H7 (cell line): ENCODE data around the gene DNAH10. TPM values are rescaled to one million over a fixed set of nuclear protein-coding genes. Genes with fewer than 3 reads are reported as not detected.

Experiments used
- DNase-seq: peaks from one replicate; pipeline ENCODE4 v3.0.0; 2012
- H3K27me3 ChIP-seq: 2 replicates; pipeline ENCODE4 v1.6.0; 2011; ENCODE audit warnings: mild to moderate bottlenecking, low read length; ENCODE audit not compliant: control insufficient read depth, insufficient read depth
- H3K36me3 ChIP-seq: replicated peaks from 2 replicates; pipeline ENCODE4 v1.5.1; 2011; ENCODE audit warnings: low read length; ENCODE audit not compliant: control insufficient read depth, insufficient read depth
- H3K4me3 ChIP-seq: 2 replicates; pipeline ENCODE4 v1.5.1; 2011; ENCODE audit warnings: low read depth, mild to moderate bottlenecking, control low read depth, low read length, moderate library complexity; ENCODE audit not compliant: insufficient read depth
- total RNA-seq: library from RNA; depleted of rRNA; stranded (reverse); fragments of >200 nt; shearing (Covaris generic); gene quantifications from 2 replicates; pipeline ENCODE4 v1.2.3, GENCODE V29; 2014

The DNAH10 gene
- total RNA-seq, 1 experiment from 2014 or later = 0.03 TPM

DNA sequence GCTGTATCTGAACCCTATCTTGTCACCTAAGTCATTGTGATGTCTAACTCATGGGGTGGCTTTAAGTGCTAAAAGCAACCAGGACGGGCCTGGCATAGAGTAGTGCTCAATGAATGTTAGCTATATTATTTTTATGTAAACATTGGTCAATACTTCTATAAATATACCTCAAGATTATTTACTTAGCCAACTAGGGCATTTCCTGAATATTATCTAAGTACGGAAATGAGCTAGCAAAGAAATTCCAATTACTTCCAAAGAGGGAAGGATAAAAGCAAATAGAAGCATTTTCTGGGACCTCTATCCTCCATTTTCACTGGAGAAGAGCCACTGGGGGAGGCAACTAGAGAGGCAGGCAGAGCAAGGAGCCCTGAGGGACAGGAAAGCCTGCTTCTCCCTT lies 189.9 kb downstream of the DNAH10 start:
- no peak for DNase-seq
- Histone ChIP-seq H3K4me3 (no peak overlapping the region), H3K27me3 (no peaks in the 10 kb centered on the region; the same call in 1 of the 2 replicates), H3K36me3 (no peaks in the 10 kb centered on the region)

DNA sequence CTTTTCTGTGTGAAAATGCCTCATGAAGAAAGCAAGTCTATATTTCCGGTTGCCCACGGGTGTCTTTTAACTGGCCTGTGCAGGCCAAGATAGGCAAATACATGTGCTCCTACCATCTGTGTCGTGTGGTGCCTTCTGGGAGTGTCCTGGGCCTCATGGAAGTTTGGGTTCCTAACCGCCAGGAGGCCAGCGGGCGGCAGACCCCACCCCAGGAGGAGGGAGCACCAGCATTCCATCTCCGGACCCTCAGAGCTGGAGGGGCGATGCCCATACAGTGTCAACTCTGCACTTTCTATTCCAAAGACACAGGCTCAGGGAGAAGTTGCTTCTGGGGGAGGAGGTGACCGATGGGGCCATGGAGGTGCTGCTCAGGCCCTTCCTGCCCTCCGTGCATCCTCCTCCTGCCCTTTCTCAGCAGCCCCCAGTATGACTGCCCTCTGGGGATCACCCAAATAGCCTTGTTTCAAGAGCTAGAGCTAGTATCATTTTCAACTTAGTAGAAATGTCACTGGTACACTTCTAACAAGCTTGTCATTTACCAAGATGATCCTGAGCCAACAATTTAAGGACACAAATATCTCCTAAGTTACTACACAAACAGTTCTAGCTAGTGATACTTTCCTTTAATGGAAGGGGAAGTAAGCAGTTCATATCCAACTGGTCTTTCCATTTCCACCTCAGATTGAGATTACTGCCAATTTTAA lies 192.7 kb downstream of the DNAH10 start:
- Histone ChIP-seq H3K27me3 (no peaks in the 10 kb centered on the region; the same call in 1 of the 2 replicates), H3K4me3 (no peak overlapping the region), H3K36me3 (no peaks in the 10 kb centered on the region)
- peak; percentile 26 for DNase-seq

DNA sequence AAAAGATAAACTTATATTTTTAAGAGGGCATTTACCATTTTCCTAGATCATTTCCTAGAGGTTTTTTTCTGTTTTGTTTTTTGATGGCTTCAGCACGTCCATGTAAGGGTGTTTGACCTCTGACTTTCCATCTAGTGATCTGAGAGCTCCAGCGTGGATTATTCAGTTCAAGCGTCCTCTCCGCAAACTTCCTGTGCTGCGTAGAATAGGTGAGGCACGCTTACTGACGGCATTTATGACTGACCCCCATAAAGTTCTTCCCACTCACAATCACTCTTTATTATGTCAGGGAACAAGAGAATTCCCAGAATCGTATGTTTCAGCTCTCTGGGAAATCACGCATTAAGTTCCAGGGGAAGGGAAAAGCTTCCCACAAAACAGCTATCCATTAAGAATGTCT lies 194.1 kb downstream of the DNAH10 start:
- no peak for DNase-seq
- H3K4me3 ChIP-seq = no peak overlapping the region
- peaks cover 6% of the 10 kb centered on the region; the same call in 1 of the 2 replicates for H3K27me3 ChIP-seq
- H3K36me3 ChIP-seq = no peaks in the 10 kb centered on the region

DNA sequence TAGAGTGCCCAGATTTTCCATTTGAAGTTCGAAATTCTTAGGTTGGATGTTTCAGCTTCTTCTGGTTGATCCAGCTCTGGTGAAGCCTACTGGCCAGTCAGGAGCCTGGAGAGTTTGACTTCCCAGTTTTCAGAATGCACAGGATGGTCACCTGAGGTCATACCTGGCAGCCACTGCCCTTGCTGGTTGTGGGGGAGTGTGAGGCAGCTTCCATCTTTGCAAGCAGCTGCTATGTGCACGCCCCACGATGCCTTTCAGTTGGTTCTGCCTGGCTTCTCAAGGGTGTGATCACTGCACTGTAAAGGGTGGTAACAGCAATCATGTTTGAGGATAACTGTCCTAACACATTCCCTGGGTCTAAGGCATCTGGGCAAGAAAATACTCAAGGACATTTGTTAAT lies 195.1 kb downstream of the DNAH10 start:
- no peak for DNase-seq
- Histone ChIP-seq H3K4me3 (no peak overlapping the region), H3K27me3 (peaks cover 13% of the 10 kb centered on the region), H3K36me3 (no peaks in the 10 kb centered on the region)

DNA sequence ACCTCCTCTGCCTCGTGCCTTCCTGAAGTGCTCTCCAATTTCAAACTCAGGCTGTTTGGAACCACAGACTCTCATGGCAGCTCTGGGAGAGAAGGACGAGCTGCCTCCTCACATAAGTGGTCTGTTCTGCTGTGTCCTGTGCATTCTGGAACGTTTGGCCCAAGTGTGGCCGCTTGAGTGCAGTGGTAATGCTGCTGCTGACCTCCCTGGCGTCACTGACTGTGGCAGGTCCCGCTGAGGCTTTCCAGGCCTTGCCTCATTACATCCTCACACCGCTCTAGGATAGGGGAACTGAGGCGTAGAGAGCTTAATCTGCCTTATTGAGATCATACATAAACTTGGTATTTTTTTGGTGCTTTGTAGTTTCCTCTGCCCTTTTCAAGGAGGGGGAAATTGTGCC lies 196.4 kb downstream of the DNAH10 start:
- DNase-seq = no peak
- Histone ChIP-seq H3K4me3 (no peak overlapping the region), H3K27me3 (peaks cover 18% of the 10 kb centered on the region), H3K36me3 (no peaks in the 10 kb centered on the region)

DNA sequence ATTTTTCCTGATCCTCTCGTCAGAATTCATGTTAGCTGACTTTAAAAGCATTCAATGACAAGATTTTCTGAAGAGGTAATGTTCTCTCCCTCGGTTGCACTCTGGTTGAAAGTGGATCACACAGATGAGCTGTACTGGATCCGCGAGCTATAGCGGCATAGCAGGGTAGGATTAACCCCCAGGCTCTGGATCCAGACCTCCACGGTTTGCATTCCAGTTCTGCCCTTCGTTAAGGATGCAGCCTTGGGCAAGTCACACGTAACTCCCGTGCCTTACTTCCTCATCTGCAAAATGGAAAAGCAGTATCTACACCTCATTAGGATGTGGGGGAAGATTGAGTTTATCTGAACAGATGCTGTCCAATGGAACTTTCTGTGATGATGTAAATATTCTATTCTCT lies 196.8 kb downstream of the DNAH10 start:
- Histone ChIP-seq H3K4me3 (no peak overlapping the region), H3K27me3 (peaks cover 20% of the 10 kb centered on the region), H3K36me3 (no peaks in the 10 kb centered on the region)
- no peak for DNase-seq

DNA sequence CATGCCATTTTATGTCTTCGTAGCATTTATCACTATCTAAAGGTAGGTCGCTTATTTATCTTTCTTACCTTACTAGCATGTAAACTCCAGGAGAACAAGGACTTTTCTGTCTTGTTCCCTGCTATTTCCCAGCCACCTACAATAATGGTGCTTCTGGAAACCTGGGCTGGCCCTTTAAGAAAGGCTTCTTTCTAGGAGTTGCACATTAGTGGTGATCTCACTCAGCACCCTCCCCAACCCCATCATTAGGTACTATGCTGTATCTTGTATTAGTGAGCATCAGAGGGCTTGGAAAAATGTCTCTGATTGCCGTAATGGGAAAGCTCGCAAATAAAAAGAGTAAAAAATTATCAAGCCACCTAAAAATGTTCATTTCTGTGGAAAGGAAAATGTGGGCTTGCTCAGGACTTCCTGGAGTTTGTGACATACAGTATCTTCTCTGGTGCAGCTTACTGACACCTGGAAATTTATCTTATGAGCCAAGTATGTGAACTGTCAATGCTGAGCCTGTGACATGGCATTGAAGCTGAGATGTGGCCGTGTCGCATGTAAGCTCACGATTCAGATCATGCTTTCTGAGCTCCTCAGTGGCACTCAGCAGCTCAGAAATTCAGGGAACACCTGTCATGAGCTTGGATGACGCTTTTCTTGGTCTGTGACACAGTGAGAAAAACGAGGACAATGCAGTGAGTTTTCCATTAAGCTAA lies 198.1 kb downstream of the DNAH10 start:
- H3K27me3 ChIP-seq = peaks cover 26% of the 10 kb centered on the region
- no peak for DNase-seq

DNA sequence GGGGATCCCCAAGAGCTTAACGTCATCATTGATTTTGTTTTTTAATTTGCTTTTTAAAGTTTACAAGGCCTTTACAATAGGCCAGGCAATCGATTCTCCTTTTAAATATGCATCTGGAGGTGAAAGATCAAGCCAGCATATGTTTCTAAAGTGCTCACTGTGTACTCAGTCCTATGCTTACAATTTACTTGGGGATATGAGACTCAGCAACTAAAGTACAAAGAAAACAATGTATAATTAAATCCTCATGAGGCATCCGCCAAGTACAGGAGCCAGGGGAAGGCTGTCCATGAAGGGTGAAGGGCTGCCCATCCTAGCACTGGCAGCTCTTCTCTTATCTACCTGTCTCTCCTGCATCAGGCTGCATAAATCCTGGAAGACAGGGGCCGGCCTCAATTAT lies 198.8 kb downstream of the DNAH10 start:
- Histone ChIP-seq H3K4me3 (no peak overlapping the region), H3K36me3 (no peaks in the 10 kb centered on the region), H3K27me3 (peaks cover 33% of the 10 kb centered on the region)
- DNase-seq = no peak

More for the DNA sequence above, 198.1 kb downstream of the DNAH10 start:
- Histone ChIP-seq H3K36me3 (no peaks in the 10 kb centered on the region), H3K4me3 (no peak overlapping the region)

DNA sequence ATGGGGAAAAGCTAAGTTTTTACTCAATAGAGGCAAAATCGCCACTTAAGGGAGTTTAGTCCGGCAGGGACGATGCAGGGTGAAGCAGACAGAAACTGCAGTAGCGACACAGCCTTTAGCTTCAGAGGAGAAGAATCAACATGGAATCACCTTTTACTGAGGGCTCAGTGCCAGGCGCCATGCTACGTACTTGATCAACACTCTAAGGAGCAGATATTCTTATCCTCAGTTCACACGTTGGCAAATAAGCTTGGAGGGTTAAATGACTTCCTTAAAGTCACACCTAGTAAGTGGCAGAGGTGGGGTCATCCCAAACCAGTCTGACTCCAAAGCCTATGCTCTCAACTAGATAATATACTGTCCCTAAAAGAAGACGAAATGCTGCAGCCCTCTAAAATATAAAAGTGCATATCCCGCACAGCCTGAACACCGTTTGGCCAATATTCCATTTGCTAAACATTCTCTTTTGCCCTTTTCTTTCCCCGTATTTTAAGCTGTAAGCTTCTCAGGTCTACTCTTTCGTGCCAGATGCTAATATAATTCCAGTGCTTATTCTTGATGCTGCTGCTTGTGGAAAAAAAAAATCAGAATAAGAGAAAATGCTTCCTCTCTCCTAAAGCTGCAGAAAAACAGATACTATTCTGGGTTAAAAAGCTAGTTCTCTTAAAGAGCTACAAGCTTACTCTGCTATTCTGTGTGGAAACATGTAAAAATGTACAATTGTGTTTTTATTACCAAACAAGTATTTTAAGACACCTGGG lies 199.7 kb downstream of the DNAH10 start:
- no peak overlapping the region for H3K4me3 ChIP-seq
- H3K36me3 ChIP-seq = no peaks in the 10 kb centered on the region
- DNase-seq = no peak
- H3K27me3 ChIP-seq = peaks cover 42% of the 10 kb centered on the region

DNA sequence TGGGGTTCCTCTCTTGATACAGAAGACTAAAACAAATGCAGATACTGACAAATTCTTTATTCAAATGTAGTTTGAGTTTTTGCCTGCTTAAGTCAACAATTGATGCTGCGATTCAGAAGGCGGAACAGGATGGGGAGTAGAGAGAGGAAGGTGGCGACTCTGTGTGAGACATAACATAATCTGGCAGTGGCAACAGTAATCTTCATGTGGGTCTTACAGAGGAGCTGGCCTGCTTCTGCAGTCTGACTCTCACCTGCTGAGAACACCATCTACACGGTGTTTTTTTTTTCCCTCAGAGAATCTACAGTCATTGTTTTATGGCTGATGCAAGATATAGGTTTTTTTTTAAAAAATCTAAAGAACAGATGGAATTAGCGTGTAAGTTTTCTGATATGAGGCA lies 200.4 kb downstream of the DNAH10 start:
- no peak for DNase-seq
- Histone ChIP-seq H3K27me3 (peaks cover 49% of the 10 kb centered on the region), H3K36me3 (no peaks in the 10 kb centered on the region), H3K4me3 (no peak overlapping the region)

DNA sequence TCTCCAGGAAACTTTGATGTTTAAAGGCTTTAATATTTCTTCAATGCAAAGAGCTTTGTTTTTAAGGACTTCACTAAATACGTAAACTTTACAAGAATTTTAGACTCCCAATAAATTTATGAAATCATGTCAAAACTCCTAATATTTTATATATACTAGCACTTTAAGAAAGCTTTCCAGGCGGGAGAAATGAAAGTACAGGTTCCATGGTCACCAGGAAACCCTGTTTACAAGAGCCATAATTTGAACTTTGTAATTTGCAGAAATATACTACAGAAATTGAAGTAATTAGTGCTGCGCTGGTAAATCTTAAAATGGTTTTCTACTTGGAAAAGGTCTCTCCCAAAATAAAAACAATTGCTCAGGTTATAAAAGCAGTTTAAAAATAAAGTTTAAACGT lies 201.7 kb downstream of the DNAH10 start:
- DNase-seq = no peak

DNA sequence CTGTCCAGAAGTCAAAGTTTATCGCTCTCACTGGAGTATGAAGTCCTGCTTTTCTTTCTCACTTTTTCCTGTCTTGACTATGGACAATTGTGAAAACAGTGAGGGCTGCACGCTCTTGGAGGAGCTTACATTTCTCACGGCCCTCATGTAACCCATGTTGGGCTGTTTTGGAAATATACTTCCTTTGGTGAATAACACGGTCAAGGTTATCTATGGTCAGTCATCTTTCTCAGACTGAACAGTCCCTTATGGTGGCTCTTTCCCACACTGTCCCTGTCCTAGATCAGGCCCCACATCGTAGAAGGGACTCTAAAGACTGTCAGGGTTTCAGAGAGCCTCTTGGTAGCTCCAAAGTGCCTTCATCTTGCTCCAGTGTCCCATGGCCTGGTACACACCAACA lies 203.3 kb downstream of the DNAH10 start:
- no peak for DNase-seq
- no peak overlapping the region for H3K4me3 ChIP-seq
- H3K36me3 ChIP-seq = no peaks in the 10 kb centered on the region
- peaks cover 77% of the 10 kb centered on the region for H3K27me3 ChIP-seq

More for the DNA sequence above, 201.7 kb downstream of the DNAH10 start:
- H3K36me3 ChIP-seq = no peaks in the 10 kb centered on the region
- peaks cover 62% of the 10 kb centered on the region for H3K27me3 ChIP-seq
- H3K4me3 ChIP-seq = no peak overlapping the region

DNA sequence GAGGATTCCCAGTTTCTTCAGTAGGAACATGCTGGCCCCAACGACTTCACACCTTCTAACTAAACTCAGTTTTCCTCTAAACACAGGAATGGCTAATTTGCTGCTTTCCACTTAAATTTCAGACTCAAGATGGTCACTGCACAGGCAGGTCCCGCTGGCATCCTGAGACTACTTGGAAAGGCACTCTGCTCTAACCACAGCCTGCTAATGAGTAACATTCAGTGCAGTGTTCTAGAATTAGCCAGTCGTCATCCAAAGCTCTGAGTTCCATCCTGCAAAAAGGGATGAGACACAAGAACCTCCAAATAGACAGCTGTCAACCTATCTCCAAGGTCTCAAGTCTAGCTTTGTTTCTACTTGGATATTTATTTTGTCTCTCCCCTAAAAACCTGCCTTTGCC lies 204.5 kb downstream of the DNAH10 start:
- Histone ChIP-seq H3K36me3 (no peaks in the 10 kb centered on the region), H3K27me3 (peaks cover 77% of the 10 kb centered on the region), H3K4me3 (no peak overlapping the region)
- DNase-seq = no peak

DNA sequence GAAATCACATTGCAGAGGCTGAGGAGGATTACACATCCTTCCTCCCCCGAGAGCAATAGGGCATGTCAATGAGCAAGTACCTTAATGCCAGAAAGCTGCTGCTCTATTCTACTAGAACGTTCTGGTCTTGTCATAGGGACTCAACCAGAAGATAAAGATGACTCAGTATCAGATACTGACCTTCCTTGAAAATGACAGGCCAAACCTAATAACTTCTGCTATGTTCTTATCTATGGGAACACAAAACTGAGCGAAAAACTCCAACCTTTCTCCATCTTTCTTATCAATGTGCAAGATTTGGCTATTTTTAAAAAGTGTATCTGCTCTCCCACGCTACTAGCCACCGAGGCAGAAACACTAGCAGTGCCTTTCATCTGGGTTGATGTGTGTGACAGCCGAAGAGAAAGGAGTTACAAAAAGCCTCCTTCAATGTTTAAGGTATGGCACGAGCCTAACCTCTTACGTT lies 205.1 kb downstream of the DNAH10 start:
- Histone ChIP-seq H3K4me3 (no peak overlapping the region), H3K36me3 (no peaks in the 10 kb centered on the region), H3K27me3 (peaks cover 75% of the 10 kb centered on the region)
- DNase-seq = no peak

DNA sequence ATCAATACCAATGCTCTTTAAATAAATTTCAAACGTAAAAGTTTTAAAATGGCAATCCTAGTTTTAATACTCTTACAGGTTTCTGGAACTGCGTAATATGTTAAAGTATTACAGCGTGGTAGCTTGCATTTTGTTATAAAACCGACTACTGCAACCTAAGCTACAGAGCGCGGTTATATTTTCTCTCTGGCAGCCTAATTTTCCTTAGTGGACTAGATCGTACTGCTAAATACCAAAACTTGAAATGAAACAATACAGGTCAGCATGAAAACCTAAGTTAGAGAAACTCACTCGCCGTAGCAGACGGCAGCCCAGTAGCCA lies 209.3 kb downstream of the DNAH10 start:
- H3K4me3 ChIP-seq = peak overlapping the region; percentile 62; the same call in 1 of the 2 replicates
- H3K36me3 ChIP-seq = peaks cover 1% of the 10 kb centered on the region
- DNase-seq = no peak
- peaks cover 59% of the 10 kb centered on the region for H3K27me3 ChIP-seq
